GM21526 (cell line): ENCODE measurements around the gene MED15.

Experiments
- ATAC-seq: cut with Tn5 transposase; IDR thresholded peaks from one replicate; pipeline ENCODE4 v1.9.1; 2021; ENCODE audit warnings: moderate library complexity; ENCODE audit not compliant: unreplicated experiment, low FRiP score

Gene MED15

DNA sequence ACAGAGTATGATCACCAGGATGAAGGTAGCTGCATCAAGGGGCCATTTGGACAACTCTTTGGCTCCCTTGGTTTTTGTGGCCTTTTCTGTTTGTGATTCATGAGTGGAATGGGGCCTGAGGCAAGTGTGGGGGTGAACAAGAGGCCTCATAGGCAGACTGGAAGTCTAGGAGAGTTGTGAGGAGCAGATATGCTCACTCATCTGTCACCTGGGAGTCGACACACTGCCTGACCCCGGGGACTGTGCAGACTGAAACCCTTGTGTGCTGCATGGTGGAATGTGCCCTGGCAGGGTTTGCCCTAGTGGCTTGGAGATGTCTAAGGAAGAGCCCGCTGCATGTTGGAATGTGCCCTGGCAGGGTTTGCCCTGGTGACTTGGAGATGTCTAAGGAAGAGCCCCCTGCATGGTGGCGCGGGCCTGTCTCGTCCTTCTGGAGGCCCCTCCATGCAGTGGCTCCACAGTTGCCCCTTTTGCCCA is 60.0 kb downstream of the MED15 start:
- ATAC-seq: no peak

DNA sequence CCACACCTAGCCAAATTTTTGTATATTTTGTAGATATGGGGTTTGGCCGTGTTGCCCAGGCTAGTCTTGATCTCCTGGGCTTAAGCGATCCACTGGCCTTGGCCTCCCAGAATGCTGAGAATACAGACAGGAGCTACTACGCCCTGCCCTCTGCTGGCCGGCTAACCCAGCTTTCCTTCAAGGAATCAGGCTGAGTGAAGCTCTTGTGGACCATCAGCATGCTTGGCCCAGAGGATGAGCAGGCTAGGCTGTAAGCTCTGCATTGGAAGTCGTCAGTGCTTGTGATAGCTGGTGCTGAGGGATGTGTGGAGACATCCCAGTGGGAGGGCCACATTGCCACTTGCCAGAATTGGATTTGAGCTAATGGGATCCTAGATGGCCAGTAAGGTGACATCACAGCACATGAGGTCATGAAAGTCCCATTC is 60.6 kb downstream of the MED15 start:
- no peak for ATAC-seq

DNA sequence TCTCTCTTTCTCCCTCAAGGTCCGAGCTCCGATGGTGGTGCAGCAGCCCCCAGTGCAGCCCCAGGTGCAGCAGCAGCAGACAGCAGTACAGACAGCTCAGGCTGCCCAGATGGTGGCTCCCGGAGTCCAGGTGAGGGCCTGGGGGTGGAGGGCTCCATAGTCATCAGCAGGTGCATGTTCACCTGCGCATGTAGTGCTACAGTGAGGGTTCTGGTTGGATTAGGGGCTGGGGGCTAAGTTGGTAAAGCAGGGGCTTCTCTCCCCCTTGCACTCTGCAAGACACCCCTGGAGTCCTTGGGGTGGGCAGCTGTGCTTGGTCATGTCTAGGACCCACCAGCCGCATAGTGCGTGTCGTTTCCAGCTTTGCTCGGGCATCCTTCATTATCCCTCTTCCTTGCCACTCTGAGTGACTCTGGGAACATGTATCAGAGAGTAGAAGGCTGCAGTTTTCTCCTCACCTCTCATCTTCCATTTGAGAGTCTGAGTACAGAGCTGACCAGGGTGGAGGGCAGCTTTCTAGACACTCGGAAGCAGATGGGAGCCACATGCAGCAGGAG is 61.2 kb downstream of the MED15 start:
- no peak for ATAC-seq

DNA sequence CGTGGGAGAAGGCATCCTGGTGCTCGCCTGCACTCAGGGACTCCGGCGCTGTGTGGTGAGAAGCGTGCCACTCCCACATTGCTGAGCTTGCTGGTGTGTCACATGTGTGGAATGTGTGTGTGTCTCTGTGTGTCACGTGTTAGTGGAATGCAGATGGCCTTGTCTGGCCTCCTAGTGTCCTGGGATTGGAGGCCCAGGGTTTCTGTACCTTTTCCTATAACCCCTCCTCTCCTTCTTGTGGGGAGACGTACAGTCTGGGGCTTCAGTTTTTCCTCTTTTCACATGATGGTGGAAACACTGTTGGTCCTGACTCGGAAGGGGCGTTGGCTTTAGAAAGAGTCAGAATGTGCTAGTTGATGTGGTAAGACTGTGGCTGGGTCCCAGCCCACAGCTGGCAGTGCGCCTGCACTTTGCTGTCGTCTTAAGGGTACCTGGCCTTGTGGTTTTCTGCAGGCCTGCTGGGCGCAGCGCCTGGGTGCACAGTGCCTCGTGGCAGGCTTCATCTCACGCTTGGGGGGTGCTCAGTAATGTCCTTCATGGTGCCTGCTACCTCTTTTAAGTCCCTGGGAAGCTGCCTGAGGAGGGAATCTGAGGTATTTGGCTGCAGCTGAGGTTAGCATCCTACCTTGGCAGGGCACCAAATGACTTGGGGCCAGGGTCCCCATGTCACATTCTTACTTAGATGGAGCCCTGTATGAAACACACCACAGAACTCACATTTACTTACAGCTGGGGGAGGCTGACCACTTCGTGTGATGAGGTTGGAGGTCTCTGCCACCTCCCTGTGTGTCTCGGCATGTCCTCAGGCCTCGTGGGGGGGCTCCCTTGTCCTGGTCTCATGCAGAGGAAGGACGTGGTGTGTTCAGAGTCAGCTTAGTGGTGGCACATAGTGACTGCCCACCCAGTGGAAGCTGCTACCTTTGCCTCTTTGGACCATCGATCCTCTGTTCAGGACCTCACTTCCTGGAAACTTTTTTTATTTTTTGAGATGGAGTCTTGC is 61.9 kb downstream of the MED15 start:
- ATAC-seq: no peak

DNA sequence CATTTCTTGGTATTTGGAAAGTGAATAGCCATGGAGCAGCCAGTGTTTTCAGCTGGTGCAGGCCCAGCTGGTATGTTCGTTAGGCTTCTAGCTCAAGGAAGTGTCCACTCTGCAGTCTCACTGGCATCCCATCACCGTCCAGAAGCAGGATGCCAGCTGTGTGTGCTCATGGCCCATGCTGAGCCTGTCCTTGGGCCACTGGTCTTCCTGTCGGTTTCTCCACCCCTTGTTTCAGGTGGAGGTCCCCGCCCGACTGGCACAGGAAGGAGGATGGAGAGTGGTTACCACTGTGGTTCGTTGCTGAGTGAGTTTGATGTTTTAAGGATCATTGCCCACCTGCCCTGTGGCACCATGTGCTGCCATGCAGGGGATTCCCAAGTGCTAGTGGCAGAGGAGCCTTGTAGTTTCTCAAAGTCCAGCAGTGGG is 63.7 kb downstream of the MED15 start:
- ATAC-seq: no peak

DNA sequence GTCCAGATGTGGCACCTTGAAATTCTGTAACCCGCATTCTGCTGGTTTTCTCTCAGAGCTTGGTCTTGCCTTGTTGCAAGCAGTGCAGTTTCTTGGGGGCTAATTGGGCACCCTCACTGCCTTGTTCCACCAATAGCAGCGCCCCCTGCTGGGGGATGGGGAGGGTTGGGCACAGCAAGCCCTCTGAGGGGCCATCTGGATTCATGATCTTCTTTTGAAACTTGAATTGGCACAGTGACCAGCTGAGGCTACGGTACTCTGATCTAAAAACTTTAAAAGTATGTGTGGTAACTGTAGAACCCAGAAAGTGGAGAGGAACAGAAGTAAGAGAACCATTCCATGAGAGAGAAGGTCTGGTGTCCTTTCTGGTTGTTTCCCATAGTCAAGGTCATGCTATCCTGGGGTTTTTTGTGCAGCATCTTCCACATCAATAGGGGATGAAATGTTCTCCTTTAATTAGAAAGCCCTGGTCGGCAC is 64.2 kb downstream of the MED15 start:
- no peak for ATAC-seq

DNA sequence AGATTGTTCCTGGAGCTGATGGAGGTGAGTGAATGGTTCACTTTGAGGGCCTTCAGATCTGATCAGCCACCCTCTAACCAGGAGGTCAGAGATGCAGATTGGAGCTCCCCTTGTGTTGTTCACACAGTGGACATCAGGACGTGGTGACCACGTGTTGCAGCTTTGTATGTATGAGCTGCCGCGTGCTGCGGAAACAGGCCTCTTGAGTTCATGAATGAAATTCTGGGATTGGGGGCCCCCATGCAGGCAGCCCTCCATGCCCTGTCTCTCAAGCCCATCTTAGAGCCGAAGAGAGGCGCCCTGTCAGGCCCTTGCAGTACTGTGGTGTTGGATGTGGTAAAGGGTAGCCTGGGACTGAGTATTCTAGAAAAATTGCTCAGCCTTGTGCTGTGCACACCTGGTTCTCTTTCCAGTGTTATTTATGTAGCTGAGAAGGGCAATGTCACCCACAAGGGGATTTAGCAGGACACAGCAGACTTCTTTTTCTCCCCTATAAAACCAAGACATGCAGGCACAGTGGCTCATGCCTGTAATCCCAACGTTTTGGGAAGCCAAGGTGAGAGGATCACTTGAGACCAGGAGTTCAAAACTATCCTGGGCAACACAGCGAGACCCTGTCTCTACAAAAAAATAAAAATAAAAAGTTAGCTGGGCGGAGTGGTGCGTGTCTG is 64.9 kb downstream of the MED15 start:
- no peak for ATAC-seq

DNA sequence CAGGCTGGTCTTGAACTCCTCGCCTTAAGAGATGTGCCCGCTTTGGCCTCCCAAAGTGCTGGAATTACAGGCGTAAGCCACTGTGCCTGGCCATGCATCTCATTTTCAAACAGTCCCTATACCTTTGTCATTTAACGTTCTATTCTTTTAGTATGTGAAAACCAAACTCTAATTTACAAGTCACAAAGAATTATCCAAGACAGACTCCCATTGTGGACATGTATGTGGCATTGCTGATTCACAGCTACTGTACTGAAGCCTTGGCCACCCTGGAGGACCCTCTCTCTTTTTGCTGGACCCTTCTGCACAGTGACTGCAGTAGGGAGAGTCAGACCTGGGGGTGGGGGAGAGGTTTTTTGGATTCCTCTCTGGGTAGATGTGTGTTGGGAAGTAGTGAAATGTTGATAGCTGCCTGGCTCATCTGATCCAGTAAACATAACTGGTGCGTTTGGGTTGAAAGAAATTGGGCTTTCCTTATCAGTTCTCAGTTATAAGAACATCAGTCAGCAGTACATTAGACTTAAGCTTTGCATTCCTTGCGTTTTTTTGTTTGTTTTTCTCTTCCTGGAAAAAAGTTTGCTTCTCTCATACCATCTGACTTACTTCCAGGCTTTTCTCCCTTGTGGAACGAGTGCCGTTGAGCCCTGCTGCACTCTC is 65.9 kb downstream of the MED15 start:
- no peak for ATAC-seq

DNA sequence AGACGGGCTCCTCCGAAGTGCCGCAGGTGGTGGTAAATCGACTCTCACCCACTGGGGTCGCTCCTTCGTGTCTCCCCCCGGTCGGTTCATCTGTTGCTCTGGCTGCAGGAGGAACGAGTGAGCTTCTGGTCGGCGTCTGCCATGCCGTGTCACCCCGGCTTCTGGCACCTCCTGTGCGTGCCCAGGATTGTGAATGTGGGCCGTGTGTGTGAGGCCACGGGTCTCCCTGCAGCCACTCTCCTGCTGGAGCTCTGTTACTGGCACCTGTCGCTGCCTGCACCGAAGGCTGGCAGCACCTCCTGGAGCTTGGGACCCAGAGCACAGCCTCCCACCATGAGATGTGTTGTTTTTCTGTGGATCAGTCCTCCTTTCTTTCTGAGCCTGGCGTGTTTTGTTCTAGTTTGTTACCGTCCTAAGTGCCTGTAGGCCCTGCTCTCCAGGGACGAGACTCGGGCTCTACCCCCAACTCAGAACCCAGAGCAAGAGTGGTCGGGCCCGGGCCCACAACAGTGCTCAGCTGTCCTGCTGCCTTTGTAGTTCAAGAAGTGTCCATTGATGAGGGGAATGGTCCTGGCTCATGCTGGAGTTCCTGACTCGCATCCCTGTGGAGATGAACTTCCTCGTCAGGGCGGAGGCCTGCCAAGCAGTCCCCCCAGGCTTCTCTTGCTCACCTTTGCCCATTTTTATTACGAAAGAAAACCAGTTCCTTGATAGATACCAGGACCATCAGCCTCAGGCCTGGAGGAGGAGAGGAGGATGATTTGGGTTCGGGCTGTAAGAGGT is 66.6 kb downstream of the MED15 start:
- ATAC-seq: no peak

DNA sequence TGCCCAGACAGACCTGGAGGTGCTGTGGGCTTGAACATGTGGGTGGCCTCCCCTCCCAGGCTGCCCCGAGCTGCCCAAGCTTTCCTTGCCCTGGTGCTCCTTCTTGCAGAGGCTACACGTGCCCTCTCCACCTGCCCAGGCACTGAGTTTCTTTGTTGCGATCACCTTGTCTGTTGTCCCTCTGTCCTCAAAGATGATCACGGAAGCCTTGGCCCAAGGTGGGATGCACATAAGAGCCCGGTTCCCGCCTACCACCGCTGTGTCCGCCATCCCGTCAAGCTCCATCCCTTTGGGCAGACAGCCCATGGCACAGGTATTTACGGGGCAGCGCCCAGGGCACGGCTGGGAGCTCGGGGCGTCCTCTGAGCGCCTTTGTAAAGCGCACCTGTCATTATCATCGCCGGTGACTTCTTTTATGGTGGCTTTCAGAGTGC is 67.5 kb downstream of the MED15 start:
- ATAC-seq: no peak

DNA sequence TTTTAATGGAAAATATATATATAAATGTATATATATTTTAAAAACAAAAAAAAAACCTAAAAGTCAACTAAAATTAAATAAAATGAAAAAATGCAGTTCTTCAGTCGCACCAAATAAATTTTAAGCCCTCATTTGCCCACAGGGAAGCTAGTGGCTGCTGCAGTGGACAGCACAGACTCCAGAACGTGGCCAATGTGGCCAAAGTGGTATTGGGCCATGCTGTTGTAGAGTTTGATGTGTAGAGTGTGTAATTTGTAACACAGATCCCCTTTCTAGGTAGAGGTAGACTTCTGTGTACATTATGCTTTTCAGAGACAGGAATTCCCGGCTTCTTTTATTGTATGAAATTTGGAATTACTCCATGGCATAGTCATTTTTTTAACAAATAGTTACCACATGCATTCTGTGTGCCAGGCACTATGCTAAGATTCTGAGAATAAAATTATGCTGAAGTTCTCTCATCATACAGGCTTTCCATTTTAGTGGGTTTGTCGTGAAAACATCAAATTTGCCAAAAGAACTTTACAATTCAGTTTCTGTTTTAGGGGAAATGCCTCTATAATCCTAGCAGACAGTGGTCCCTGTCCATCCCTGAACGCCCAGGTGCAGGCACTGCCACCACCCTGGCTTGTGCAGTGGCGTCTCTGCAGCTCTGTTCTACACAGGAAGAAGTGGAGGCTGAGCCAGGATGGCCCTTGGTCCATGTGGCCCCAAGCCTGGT is 68.5 kb downstream of the MED15 start:
- ATAC-seq: no peak

DNA sequence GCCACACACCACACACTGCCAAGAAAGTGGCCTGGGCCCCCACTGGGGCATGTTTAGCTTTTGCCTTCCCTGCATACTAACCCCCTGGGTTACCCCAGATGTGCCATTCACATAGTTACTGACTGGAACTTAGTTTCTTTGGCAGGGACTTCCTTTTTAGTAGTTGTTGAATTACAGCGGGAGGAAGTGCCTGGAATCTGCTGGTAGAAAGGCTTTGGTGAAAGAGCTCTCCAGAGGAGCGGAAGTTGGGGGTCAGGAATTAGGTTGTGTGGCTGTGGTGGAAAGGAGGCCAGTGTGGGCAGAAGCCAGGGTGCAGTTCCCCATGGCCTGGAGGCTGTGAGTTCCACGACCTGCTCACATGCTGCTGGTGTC is 69.0 kb downstream of the MED15 start:
- no peak for ATAC-seq

DNA sequence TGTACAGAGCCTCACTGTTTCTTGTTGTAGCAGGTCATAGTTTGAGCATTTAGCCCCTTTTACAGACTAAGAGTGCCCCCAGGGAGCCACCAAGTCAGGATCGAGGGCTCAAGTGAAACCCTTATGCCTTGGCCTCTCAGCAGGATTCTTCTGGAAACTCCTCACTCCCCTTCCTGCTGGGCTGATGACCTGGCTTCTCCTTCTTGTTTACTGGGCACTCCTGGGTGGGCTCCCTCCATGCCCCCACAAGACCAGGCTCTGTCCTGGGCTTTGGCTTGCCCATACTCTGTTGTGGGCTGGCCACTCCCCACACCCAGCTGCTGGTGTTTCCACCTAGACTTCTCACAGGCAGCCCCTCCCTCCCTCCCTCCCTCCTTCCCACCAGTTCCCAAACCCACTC is 69.6 kb downstream of the MED15 start:
- ATAC-seq: no peak

DNA sequence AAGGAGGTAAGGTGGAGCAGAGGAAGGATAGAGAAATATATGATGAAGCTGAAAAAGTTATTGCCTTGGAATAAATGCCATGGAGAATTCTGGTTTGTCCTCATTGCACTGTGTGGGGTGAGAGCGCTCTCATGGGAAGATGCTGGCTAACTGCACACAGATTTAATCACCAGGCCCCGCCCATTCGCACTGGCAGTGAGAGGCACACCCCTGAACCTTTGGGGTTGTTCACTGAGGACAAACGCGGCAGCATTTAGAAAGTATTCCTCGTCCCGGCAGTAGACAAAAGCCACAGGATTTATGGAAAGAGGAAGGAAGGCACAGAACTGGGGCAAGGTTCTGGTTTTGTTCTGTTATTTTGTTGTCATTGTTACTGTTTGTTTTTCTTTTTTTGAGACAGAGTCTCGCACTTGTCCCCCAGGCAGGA is 70.2 kb downstream of the MED15 start:
- ATAC-seq: no peak

DNA sequence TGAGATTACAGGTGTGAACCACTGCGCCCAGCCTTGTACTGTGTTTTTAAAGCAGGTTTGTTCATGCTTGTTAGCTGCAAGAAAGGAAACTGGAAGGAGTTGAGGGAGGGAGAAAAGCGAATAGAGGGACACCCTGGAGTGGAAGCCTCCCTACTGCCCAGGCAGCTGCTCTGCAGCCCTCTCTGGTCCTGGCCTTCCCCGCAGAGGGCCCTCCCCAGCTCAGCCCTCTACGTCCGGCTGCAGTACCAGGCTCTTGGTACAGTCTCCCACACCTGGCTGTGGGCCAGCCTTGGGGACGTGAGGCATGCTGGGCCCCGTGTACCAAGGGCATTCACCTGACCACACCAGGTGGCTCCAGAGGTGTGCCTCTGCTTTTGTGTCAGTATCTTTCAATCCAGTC is 70.8 kb downstream of the MED15 start:
- no peak for ATAC-seq

DNA sequence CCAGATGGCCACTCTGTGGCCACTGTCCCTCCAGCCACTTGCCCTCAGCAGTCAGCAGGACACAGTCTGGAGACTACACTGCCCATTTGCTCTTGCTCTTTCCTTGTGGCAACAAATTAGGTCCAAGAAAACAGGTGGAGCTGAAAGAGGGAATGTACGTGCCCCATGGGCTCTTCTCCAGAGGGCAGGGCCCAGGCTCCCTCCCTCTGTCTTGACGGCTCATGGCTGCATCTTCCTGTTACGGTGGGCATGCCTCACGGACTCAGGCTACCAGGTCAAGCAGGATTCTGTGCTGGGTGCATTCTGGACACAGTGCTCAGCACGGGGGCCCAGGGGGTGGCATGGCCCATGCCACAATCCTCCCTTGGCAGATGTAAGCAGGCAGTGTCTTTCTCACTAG is 71.3 kb downstream of the MED15 start:
- ATAC-seq: no peak

DNA sequence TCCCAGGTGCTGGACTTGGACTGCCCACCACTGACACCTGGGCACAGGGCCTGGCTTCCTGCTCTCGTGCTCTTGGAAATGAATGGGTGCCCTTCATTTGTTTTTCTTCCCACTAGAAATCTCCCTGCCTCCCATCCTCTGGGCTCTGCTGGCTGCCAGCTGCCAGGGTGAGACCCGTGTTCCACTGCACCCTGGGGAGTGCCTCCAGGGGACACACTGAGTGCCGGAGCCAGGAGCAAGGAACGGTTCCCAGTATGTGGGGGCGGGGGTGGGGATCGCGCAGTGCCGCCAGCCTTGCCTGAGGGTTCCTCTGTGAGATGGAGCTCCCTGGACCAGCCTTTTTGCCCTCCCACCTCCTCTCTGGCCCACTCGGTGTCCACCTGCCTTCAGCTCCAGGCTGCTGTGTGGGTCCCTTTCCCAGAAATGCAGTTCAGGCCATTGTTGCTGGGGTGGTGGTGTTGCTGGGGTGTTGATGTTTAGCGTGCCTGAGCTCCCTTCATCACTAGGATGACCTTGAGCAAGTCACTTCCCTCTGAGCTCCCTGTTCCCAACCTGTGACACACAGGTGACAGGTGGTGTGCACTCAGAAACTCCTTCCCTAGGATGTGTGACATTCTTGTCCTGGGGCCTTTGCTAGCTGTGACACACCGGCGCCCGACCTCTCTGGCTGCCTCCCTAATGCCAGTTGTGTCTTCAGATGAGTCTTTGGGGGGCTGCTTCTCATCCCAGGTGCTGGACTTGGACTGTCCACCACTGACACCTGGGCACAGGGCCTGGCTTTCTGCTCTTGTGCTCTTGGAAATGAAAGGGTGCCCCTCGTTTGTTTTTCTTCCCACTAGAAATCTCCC is 72.1 kb downstream of the MED15 start:
- ATAC-seq: no peak

DNA sequence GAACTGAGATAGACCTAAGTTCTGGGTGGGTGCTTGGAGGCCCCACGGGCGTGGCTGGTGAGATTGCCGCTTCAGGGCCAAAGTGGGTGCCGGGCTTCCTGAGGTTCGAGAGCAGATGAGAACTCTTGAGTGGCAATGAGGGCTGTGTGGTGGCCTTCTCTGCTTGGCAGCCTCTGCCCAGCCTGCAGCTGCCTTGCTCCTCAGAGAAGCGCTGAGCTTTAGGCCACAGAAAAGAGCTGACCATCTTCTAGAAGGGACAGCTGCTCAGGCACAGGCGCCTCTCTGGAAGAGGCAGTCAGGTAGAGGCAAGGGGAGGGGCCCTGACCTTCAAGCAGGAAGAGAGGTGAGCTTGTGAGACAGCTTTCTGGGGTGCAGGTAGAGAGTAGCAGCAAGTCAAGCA is 72.8 kb downstream of the MED15 start:
- no peak for ATAC-seq
